DMS153 treated with DMSO at 0.1 percent for 48 hours (cell line): ENCODE data around the gene MAPT.
A peak's percentile ranks its signal among the peaks of the same experiment; 100 is the strongest.

Experiments used
- DNase-seq: peaks from one replicate; lab custom pipeline; 2025; ENCODE audit not compliant: unreplicated experiment; lab: John Stamatoyannopoulos, UW

The MAPT gene

GRCh38 chr17:46044286-46044928 lies 150.1 kb downstream of the MAPT start:
- DNase-seq: peak; percentile 63

GRCh38 chr17:46044989-46045388 lies 150.6 kb downstream of the MAPT start:
- DNase-seq: no peak

GRCh38 chr17:46045639-46046038 lies 151.3 kb downstream of the MAPT start:
- DNase-seq: peak; percentile 14

- no peak for DNase-seq
Observed at GRCh38 chr17:46046957-46047356, 152.6 kb downstream of the MAPT start.

GRCh38 chr17:46047398-46047797 lies 153.0 kb downstream of the MAPT start:
- no peak for DNase-seq

- no peak for DNase-seq
Observed at GRCh38 chr17:46047856-46048255, 153.5 kb downstream of the MAPT start.

- DNase-seq: no peak
Observed at GRCh38 chr17:46049656-46050055, 155.3 kb downstream of the MAPT start.

GRCh38 chr17:46053911-46054534 lies 159.7 kb downstream of the MAPT start:
- DNase-seq: no peak

GRCh38 chr17:46056800-46057304 lies 162.5 kb downstream of the MAPT start:
- DNase-seq: no peak

GRCh38 chr17:46057366-46057765 lies 163.0 kb downstream of the MAPT start:
- no peak for DNase-seq

- no peak for DNase-seq
Observed at GRCh38 chr17:46059486-46059885, 165.1 kb downstream of the MAPT start.

- no peak for DNase-seq
Observed at GRCh38 chr17:46060461-46060860, 166.1 kb downstream of the MAPT start.

GRCh38 chr17:46061435-46061834 lies 167.1 kb downstream of the MAPT start:
- peak; percentile 2 for DNase-seq

GRCh38 chr17:46063241-46063640 lies 168.9 kb downstream of the MAPT start:
- no peak for DNase-seq

GRCh38 chr17:46064460-46064859 lies 170.1 kb downstream of the MAPT start:
- DNase-seq: no peak

GRCh38 chr17:46071796-46072195 lies 177.4 kb downstream of the MAPT start:
- DNase-seq: no peak

- no peak for DNase-seq
Observed at GRCh38 chr17:46072998-46073397, 178.6 kb downstream of the MAPT start.

GRCh38 chr17:46074540-46074939 lies 180.2 kb downstream of the MAPT start:
- DNase-seq: no peak
